ENCODE measurements around the gene CPZ. TPM values are rescaled to one million over a fixed set of nuclear protein-coding genes. Genes with fewer than 3 reads are reported as not detected.

CPZ gene
- total RNA-seq, 4 donors from 2014 or later, result 1.2 to 2.0 (median 1.5) TPM; not detected in 1

GRCh38 chr4:8599091-8599460 lies 6.5 kb downstream of the CPZ start:
- no peaks in the 10 kb centered on the region for H3K4me1 ChIP-seq
- TF ChIP-seq POLR2A (IDR thresholded peaks at IDR 0.05), result no peak
- TF ChIP-seq CTCF (IDR thresholded peaks at IDR 0.05), result no peak
- DNase-seq, result no peak
- H3K9me3 ChIP-seq, result no peaks in the 10 kb centered on the region
- no peak overlapping the region for H3K4me3 ChIP-seq
- no peak overlapping the region for H3K27ac ChIP-seq
- H3K36me3 ChIP-seq, result no peaks in the 10 kb centered on the region
- H3K27me3 ChIP-seq, result no peaks in the 10 kb centered on the region

DNA sequence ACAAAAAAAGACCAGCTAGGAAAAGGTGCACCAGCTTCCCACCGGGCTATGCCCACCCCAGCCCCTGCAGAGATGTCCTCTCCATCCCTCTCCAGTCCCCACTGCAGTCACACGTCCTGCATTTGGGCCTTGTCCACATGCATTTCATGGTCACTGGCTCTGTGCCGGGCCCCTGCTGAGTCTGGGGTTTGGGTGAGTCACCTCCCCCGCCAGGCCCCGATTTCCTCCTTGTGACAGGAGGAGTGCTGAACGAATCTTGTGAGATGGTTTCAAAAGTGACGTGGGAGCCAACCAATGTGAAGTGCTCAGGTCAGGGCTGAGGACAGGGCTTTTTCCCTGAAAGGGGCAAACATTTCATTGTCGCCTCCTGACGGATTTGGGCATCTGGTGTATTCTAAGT lies 7.1 kb downstream of the CPZ start:
- Histone ChIP-seq H3K9me3 (no peaks in the 10 kb centered on the region), H3K4me1 (no peaks in the 10 kb centered on the region), H3K27ac (no peak overlapping the region), H3K36me3 (no peaks in the 10 kb centered on the region), H3K27me3 (no peaks in the 10 kb centered on the region), H3K4me3 (no peak overlapping the region)
- no peak for DNase-seq
- no peak for TF ChIP-seq CTCF (IDR thresholded peaks at IDR 0.05)
- no peak for TF ChIP-seq POLR2A (IDR thresholded peaks at IDR 0.05)

DNA sequence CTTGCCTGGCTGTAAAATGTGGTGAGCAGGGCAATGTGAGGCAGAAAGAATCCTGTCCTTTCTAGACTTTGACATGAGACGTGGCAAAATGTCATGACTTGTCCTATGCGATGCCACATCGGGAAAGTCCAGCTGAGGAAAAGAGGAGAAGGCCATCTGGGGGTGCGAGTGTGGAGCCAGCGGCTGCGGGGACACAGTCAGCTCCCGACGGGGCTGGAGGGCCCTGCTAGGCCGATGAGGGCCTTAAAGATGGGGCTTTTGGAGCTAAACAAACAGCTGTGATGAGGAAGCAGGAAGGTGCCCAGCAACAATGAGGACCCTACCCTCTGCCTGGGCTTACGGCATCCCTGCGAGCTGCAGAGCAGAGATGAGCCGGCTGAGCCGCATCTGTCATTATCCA lies 7.7 kb downstream of the CPZ start:
- no peaks in the 10 kb centered on the region for H3K36me3 ChIP-seq
- no peak for DNase-seq
- no peaks in the 10 kb centered on the region for H3K4me1 ChIP-seq
- H3K4me3 ChIP-seq, result no peak overlapping the region
- H3K27ac ChIP-seq, result no peak overlapping the region
- no peaks in the 10 kb centered on the region for H3K9me3 ChIP-seq
- no peaks in the 10 kb centered on the region for H3K27me3 ChIP-seq
- no peak for TF ChIP-seq CTCF (IDR thresholded peaks at IDR 0.05)
- TF ChIP-seq POLR2A (IDR thresholded peaks at IDR 0.05), result no peak

DNA sequence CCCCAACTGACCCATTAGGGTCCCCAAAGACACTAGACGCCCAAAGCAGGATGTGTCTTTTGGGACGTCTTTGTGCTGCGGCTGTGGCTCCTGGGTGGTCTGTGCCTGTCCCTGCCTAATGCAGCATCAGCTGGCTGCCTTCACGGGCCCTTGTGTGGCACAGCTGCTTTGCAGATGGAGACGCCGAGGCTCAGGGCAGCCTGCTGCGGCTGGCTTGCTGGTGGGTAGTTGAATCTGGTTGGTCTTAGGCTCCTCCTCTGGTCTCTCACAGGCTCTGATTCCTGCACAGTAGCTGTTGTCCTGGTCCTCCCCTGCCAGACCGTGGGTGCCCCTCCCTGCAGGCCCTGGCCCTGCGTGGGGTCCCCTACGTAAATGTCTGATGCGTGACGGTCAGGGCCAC lies 8.1 kb downstream of the CPZ start:
- Histone ChIP-seq H3K9me3 (no peaks in the 10 kb centered on the region), H3K4me1 (no peaks in the 10 kb centered on the region), H3K27ac (no peak overlapping the region), H3K4me3 (no peak overlapping the region), H3K27me3 (no peaks in the 10 kb centered on the region), H3K36me3 (no peaks in the 10 kb centered on the region)
- no peak for TF ChIP-seq POLR2A (IDR thresholded peaks at IDR 0.05)
- no peak for TF ChIP-seq CTCF (IDR thresholded peaks at IDR 0.05)
- DNase-seq, result no peak

- no peaks in the 10 kb centered on the region for H3K9me3 ChIP-seq
These were observed 8.5 kb downstream of the CPZ start for GRCh38 chr4:8601086-8601485.

More at GRCh38 chr4:8601086-8601485, 8.5 kb downstream of the CPZ start:
- Histone ChIP-seq H3K36me3 (no peaks in the 10 kb centered on the region), H3K4me1 (no peaks in the 10 kb centered on the region), H3K4me3 (no peak overlapping the region), H3K27ac (no peak overlapping the region), H3K27me3 (no peaks in the 10 kb centered on the region)
- TF ChIP-seq POLR2A (IDR thresholded peaks at IDR 0.05) (no peak), CTCF (IDR thresholded peaks at IDR 0.05) (no peak)
- DNase-seq, result no peak

Measured in Peyer's patch (tissue), 4 donors.